Coronary artery (tissue), 2 donors: ENCODE measurements around the gene CRADD.
"Not testable (repeated sequence)": the region's sequence is repeated elsewhere in the genome, so short reads cannot be mapped to it uniquely, and the experiment has no call there.

Experiments
- DNase-seq: peaks from one replicate; pipeline ENCODE4 v3.0.0-alpha.2; 2017; ENCODE audit warnings: low spot score
- H3K27ac ChIP-seq, 2 donors: fragments of 200-600 bp; sonication (generic); one replicate each; pipeline ENCODE4 v1.5.1; 2016 to 2019
- H3K4me3 ChIP-seq: fragments of 200-600 bp; sonication (generic); 2 replicates; pipeline ENCODE4 v1.5.1; 2016; ENCODE audit warnings: mild to moderate bottlenecking, moderate library complexity
- TF ChIP-seq, protein P1 (sequence below): fragments of 200-600 bp; sonication (generic); IDR thresholded peaks from one replicate; pipeline ENCODE4 v1.5.1; 2019; ENCODE audit warnings: antibody characterized with exemption

Gene CRADD

DNA sequence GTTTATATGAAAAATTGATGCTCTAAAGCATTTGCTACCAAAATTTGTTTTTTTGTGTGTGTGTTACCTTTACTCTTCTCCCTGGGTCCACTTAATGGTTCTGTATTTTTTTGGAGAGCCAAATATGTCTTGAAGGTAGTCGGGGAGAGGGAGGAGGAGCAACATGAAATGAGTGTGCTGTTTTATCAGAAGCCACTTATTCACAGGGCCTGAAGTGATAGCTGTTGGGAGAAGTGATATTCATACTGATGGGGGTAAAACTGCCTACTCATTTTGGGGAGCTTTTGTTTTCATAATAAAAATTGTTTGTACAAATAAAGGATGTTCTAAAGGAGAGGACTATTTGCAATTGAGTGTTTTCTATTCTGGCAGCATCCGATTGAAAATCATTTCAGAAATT, 29.2 kb downstream of the CRADD start:
- TF ChIP-seq, protein P1, sequence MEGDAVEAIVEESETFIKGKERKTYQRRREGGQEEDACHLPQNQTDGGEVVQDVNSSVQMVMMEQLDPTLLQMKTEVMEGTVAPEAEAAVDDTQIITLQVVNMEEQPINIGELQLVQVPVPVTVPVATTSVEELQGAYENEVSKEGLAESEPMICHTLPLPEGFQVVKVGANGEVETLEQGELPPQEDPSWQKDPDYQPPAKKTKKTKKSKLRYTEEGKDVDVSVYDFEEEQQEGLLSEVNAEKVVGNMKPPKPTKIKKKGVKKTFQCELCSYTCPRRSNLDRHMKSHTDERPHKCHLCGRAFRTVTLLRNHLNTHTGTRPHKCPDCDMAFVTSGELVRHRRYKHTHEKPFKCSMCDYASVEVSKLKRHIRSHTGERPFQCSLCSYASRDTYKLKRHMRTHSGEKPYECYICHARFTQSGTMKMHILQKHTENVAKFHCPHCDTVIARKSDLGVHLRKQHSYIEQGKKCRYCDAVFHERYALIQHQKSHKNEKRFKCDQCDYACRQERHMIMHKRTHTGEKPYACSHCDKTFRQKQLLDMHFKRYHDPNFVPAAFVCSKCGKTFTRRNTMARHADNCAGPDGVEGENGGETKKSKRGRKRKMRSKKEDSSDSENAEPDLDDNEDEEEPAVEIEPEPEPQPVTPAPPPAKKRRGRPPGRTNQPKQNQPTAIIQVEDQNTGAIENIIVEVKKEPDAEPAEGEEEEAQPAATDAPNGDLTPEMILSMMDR: no peak
- H3K27ac ChIP-seq: no peak overlapping the region

DNA sequence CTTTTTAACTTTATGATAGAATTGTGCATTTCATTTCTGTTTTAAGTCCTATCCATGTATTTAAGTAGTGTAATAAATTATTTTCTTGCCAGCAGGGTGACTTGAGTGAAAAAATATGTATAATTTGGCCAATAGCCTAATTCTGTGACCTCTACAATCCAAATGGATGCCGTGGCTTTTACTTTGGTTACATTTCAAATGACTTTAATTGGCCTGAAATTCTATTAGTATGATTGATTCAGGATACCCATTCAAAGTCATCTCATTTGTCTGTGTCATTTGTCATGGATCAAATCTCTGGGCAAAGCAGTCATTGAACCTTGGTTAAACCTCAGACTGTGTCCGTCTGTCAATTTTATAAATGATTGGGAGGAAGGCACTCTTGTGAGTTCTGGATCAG, 29.6 kb downstream of the CRADD start:
- DNase-seq: no peak
- Histone ChIP-seq H3K4me3 (no peak overlapping the region), H3K27ac (no peak overlapping the region)
- TF ChIP-seq, protein P1: no peak

More for the DNA sequence above, 29.2 kb downstream of the CRADD start:
- no peak for DNase-seq
- H3K4me3 ChIP-seq: no peak overlapping the region

DNA sequence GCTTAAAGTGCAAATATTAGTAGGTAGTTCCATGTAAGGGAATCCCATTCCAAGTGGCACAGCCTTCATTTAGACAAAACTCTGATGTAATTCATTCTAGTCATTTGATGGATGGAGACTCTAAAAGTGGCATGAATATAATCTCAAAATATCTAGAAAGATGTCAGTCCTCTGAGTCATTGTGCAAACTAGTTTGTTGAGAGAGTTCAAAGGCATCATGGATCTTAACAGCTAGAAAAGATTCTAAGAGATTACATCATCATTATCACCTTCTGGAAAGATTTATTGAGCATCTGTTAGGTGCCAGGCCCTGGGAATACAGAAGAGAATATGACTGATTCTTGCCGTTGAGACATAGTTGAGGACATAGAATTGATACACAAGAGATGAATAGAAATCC, 30.7 kb downstream of the CRADD start:
- no peak for DNase-seq
- TF ChIP-seq, protein P1: no peak
- Histone ChIP-seq H3K4me3 (no peak overlapping the region), H3K27ac (no peak overlapping the region)

DNA sequence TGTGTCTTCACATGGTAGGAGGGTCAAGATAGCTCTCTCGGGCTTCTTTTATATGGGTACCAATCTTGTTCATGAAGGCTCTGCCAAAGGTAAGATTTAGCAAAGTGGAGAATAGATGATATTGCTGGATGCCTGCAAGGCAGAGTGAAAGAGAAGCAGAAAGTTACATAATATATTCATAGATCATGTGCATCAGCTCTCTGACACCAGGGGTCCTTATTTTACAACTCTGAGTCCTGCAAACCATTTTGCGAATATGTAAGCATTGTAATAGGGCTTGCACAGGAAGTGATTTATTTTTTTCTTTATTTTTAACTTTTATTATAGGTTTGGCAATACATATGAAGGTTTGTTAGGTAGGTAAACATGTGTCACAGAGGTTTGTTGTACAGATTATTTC, 31.8 kb downstream of the CRADD start:
- DNase-seq: no peak
- Histone ChIP-seq H3K27ac (no peak overlapping the region), H3K4me3 (no peak overlapping the region)
- TF ChIP-seq, protein P1: no peak

DNA sequence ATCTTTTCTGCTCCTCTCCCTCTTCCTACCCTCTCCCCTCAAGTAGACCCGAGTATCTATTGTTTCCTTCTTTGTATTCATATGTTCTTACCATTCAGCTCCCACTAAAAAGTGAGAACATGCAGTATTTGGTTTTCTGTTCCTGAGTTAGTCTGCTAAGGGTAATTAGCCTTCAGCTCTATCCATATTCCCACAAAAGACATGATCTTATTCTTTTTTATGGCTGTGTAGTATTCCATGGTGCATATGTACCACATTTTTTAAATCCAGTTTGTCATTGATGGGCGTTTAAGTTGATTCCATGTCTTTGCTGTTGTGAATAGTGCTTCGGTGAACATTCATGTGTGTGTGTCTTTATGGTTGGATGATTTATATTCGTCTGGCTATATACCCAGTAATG, 32.2 kb downstream of the CRADD start:
- H3K4me3 ChIP-seq: no peak overlapping the region
- DNase-seq: no peak
- TF ChIP-seq, protein P1: no peak
- no peak overlapping the region for H3K27ac ChIP-seq

DNA sequence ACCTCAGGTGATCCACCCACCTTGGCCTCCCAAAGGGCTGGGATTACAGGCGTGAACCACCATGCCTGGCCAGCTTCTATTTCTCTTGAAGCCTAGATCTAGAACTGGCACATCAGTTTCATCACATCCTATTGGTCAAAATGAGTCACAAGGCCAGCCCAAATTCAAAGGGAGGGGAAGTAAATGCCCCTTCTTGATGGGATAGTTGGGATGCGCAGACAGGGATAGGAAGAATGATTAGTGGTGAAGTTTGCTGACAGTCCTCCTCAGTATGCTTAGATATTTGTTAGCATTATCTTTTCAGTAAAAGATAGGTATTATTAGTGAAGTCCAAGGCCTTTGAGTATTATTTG, 33.4 kb downstream of the CRADD start:
- DNase-seq: no peak
- no peak overlapping the region for H3K27ac ChIP-seq
- TF ChIP-seq, protein P1: no peak

DNA sequence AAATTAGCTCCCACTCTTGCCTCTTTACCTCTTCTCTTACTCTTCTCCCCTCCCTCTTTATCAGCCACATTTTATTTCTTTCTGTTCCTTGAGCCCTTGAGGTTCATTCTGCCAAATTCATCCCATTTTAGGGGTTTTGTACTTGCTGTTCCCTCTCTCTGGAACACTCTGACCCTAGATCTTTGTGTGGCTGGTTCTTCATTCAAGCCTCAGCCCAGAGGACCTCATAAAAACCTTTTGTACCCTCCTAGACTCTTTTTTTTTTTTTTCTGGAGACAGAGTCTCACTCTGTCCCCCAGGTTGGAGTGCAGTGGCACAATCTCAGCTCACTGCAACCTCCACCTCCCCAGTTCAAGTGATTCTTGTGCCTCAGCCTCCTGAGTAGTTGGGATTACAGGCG, 34.3 kb downstream of the CRADD start:
- not testable (repeated sequence) for DNase-seq, H3K4me3 ChIP-seq
- H3K27ac ChIP-seq: peak overlapping the region; percentile 38 to 66

More for the DNA sequence above, 33.4 kb downstream of the CRADD start:
- no peak overlapping the region for H3K4me3 ChIP-seq

DNA sequence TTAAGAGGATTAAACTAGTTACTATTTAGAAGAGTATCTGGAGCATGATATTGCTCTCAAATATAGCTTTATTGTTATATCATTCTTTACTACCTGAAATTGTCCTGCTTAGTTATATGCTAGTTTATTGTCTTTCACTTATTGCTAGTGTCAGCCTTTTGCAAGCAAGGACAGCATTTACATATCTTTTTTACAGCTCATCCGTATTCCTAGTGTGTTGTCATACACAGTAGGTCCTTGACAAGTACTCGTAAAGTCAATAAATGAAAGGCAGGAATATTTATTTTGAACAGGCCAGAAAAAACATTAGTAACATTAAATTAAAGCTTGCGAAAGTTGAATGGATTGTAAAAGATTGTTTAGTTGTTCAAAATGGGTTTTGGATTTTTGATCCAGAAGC, 35.0 kb downstream of the CRADD start:
- DNase-seq: no peak
- TF ChIP-seq, protein P1: no peak
- no peak overlapping the region for H3K4me3 ChIP-seq
- H3K27ac ChIP-seq: peak overlapping the region; percentile 38 to 66
